Right lobe of liver (tissue), 4 donors: Measurements from ENCODE around the gene PDCL2.

Source experiments
- CTCF ChIP-seq, 4 donors: fragments of 200-600 bp in 3 of 4; fragments of 450-650 bp in 1 of 4; IDR thresholded peaks; one replicate each; pipeline versions ENCODE4 v1.5.1 to v1.8.0; 2016 to 2022; ENCODE audit warnings: antibody characterized with exemption in 4 of 4, mild to moderate bottlenecking in 2 of 4
- POLR2A ChIP-seq: fragments of 450-650 bp; IDR thresholded peaks from one replicate; pipeline ENCODE4 v1.6.1; 2017; ENCODE audit warnings: antibody characterized with exemption, mild to moderate bottlenecking
- donor health status: DM: no; HTN: no; CAD: no.
- donor health status: DM: no; HTN: no; CAD: no.
- donor health status: DM: no; HTN: yes; CAD: no.

- TF ChIP-seq CTCF (IDR thresholded peaks at IDR 0.05), result no peak
- no peak for TF ChIP-seq POLR2A
These were observed 6.6 kb upstream of the PDCL2 start for GRCh38 chr4:55598641-55599040.
